KOPT-K1 (cell line): ENCODE results near the gene RIMS4.

Experiments used
- H3K27ac ChIP-seq: fragments of 200-600 bp; sonication (generic); 2 replicates; pipeline ENCODE4 v1.5.1; 2016; ENCODE audit warnings: antibody characterized with exemption, mild to moderate bottlenecking, low read depth, low read length; ENCODE audit not compliant: poor library complexity, severe bottlenecking
- H3K36me3 ChIP-seq: fragments of 200-600 bp; sonication (generic); 2 replicates; pipeline ENCODE4 v1.5.1; 2017; ENCODE audit warnings: antibody characterized with exemption, mild to moderate bottlenecking, low read length, moderate library complexity; ENCODE audit not compliant: insufficient read depth
- H3K9me3 ChIP-seq: fragments of 200-600 bp; sonication (generic); 2 replicates; pipeline ENCODE4 v1.5.1; 2017; ENCODE audit warnings: antibody characterized with exemption, low read length, mild to moderate bottlenecking; ENCODE audit not compliant: insufficient read depth, poor library complexity, severe bottlenecking

Gene RIMS4

DNA sequence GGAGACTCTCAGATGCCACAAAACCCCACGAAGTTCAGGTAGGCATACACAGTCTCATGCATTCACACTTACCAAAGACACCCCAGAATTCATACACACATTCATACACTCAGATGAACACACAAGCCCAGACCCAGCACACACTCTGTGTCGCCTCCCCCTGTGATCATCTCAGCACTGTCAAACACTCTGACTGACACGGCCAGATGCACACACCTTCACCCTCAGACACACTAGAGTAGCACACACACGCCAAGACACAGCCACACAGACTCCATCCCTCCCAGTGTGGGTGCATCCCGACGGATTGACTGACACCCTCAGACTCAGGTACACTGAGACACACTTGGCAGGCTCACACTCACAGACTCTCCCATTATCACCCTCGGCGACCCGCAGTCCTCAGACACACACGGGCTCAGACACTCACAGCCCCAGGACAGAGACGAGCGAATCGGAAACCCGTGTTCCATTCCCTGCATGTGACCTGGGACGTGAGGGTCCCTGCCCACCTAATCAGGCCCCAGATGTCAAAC lies 872 bp upstream of the RIMS4 start:
- H3K27ac ChIP-seq = no peak overlapping the region
- no peaks in the 10 kb centered on the region for H3K36me3 ChIP-seq
- peaks cover 11% of the 10 kb centered on the region for H3K9me3 ChIP-seq

DNA sequence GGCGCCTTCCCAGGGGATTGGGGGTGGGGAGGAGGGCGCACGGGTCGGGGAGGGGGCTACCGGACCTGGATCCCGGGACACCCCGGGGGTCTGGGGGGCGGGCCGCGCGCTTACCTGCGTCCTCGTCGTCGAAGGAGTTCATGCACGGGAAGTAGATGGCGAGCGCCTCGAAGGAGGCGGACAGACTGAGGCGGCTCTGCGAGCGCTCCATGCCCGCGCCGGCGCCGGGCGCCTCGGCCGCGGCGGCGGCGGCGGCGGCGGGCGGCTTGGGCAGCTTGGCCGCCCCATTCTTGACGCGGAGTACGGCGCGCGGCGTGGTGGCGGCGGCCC lies 320 bp downstream of the RIMS4 start:
- H3K9me3 ChIP-seq = peaks cover 11% of the 10 kb centered on the region
- H3K36me3 ChIP-seq = no peaks in the 10 kb centered on the region
- no peak overlapping the region for H3K27ac ChIP-seq

GRCh38 chr20:44809380-44810060 lies 826 bp downstream of the RIMS4 start:
- Histone ChIP-seq H3K27ac (no peak overlapping the region), H3K9me3 (peaks cover 11% of the 10 kb centered on the region), H3K36me3 (no peaks in the 10 kb centered on the region)

DNA sequence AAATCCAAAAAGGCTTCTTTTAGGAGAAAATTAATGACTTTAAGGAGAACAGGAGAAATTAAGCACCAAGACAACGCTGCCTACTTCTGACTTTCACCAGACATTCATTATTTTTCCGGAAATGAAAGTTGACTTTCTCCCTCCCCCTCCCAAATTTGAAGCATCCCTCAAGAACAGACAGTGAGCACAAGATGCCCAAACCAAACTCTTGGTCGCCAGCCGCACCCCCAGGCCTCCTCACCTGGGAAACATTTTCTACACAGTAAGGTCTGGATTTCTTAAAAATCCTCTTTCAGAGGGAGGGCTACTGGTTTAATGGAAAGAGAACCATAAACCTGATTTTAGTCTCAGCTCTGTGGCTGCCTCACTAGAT lies 2.7 kb downstream of the RIMS4 start:
- Histone ChIP-seq H3K36me3 (no peaks in the 10 kb centered on the region), H3K27ac (no peak overlapping the region), H3K9me3 (peaks cover 11% of the 10 kb centered on the region)

- Histone ChIP-seq H3K9me3 (peaks cover 11% of the 10 kb centered on the region), H3K27ac (no peak overlapping the region), H3K36me3 (no peaks in the 10 kb centered on the region)
Measured at GRCh38 chr20:44807051-44807683, 3.2 kb downstream of the RIMS4 start.

DNA sequence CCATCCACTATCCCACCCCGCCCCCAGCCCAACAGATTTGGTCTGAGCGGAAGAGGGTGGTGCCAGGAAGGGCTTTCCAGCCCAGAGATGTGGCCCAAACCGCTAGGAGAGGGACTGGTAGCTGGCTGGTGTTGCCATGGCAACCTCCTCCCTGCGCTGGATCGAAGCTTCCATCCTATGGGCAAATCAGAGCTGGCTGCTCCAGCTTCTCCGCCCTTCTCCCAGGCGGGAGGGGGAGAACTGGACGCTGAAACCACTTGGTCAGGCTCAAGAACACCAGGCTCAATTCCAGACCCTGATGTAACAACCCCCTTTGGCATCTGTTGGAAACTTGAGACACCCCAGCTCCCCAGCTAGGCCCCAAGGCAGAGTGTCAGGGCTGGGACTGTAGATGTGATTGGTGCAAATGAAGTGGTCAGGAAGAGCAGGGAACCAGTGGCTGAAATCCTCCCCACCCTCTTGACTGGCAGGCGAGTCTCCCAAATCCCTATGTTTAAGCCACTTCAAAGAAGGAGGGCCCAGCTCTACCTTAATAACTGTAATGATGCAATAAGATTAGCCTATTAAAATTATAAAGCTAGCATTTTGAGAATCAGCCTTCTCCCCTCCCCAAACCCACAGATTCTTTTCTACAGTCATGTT lies 4.2 kb downstream of the RIMS4 start:
- peaks cover 1% of the 10 kb centered on the region for H3K9me3 ChIP-seq
- H3K36me3 ChIP-seq = no peaks in the 10 kb centered on the region
- H3K27ac ChIP-seq = no peak overlapping the region

DNA sequence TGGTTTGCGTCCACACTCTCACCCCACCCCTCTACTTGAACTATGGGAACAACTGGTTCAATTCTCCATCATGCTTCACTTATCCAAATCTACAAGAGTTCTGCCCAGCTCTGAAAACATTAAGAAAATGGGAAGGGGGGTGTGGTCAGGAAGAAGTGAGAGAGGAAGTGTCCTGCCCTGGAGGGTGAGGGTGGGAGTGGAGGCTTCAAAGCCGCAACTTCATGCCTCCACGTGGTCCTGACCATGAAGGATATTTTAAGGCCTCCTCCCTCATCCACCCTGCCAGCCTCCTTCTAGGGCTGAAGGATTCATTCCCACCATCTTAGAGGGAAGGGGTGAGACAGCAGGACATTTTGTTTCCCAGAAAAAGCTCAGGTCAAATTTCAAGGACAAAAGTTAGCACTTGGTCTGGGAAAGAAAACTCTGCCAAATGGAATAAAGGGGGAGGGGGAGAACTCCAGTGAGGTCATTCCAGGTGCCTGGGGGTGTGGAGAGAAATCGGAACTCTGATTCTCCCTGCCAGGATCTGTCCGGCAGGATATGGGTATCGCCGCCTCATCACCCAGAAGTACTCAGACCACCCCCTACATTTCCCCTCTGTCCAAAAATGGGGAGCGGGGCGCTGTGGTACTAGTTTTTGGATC lies 4.9 kb downstream of the RIMS4 start:
- no peaks in the 10 kb centered on the region for H3K9me3 ChIP-seq
- H3K36me3 ChIP-seq = no peaks in the 10 kb centered on the region
- no peak overlapping the region for H3K27ac ChIP-seq

- Histone ChIP-seq H3K27ac (no peak overlapping the region), H3K9me3 (no peaks in the 10 kb centered on the region), H3K36me3 (no peaks in the 10 kb centered on the region)
Measured at GRCh38 chr20:44803383-44803941, 6.9 kb downstream of the RIMS4 start.

GRCh38 chr20:44802702-44803101 lies 7.6 kb downstream of the RIMS4 start:
- Histone ChIP-seq H3K27ac (no peak overlapping the region), H3K9me3 (no peaks in the 10 kb centered on the region), H3K36me3 (no peaks in the 10 kb centered on the region)

DNA sequence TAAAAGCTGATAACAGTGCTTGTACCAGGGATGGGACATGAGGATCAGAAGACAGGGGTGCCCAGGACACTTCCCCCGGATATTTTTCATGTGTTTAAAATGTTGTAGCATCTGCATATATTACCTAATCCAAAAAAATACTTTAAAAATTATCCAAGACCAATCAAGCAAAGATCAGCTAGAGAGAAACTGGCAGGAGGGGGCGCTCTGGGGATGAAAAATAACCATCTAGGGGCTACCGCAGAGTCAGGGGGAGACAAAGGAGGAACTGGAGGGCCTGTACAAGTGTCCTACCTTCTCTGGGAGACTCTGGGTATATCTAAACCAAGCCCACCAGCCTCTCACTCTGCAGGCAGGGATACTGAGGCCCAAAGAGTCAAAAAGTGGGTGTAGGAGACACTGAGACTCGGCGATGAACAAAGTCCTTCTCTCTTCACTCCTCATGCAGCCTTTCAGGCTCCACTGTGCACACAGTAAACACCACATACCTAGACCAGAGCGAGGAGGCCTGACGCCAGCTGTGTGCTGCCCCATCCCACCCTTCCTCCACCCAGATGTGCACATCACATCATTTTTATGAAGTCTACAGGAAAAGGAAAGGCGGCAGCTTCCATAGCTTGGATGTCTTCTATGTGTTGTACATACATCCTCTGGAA lies 9.8 kb downstream of the RIMS4 start:
- no peaks in the 10 kb centered on the region for H3K36me3 ChIP-seq
- H3K27ac ChIP-seq = no peak overlapping the region
- no peaks in the 10 kb centered on the region for H3K9me3 ChIP-seq

DNA sequence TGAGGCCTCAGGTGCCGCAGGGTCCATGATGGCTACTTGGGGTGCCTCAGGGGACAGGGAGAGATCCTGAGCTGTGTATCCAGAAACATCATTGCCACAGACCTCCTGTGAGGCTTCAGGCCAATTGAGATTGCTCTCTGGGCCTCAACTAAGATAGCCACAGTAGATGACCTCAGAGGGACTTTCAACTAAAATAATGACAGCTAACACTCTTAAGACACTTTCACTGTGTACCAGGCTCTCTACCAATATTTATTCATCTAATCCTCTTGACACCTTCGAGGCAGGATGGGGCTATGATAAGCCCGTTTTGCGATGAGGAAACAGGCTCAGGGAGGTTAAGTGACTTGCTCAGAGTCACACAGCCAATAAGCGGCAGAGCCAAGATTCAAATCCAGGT lies 10.7 kb downstream of the RIMS4 start:
- no peak overlapping the region for H3K27ac ChIP-seq
- H3K36me3 ChIP-seq = no peaks in the 10 kb centered on the region
- no peaks in the 10 kb centered on the region for H3K9me3 ChIP-seq

GRCh38 chr20:44796758-44797457 lies 13.4 kb downstream of the RIMS4 start:
- Histone ChIP-seq H3K9me3 (no peaks in the 10 kb centered on the region), H3K36me3 (no peaks in the 10 kb centered on the region), H3K27ac (no peak overlapping the region)

GRCh38 chr20:44796311-44796710 lies 14.0 kb downstream of the RIMS4 start:
- Histone ChIP-seq H3K27ac (no peak overlapping the region), H3K9me3 (no peaks in the 10 kb centered on the region), H3K36me3 (no peaks in the 10 kb centered on the region)

- no peaks in the 10 kb centered on the region for H3K9me3 ChIP-seq
- no peaks in the 10 kb centered on the region for H3K36me3 ChIP-seq
- no peak overlapping the region for H3K27ac ChIP-seq
Measured at GRCh38 chr20:44795836-44796235, 14.5 kb downstream of the RIMS4 start.
